GM21723 (cell line): ENCODE results near the gene TNFRSF11A.
A peak's percentile ranks its signal among the peaks of the same experiment; 100 is the strongest.

Source experiments
- ATAC-seq: cut with Tn5 transposase; IDR thresholded peaks from one replicate; pipeline ENCODE4 v1.9.1; 2021; ENCODE audit warnings: mild to moderate bottlenecking, moderate library complexity; ENCODE audit not compliant: unreplicated experiment

Gene TNFRSF11A

GRCh38 chr18:62324917-62325805, at the start of gene TNFRSF11A:
TNFRSF11A (plus strand) TSS chr18:62325310; CDS start chr18:62325353, 43 bp downstream.
- ATAC-seq, result peak; percentile 69

GRCh38 chr18:62277045-62277444, 48.1 kb upstream of the TNFRSF11A start:
- ATAC-seq, result no peak

DNA sequence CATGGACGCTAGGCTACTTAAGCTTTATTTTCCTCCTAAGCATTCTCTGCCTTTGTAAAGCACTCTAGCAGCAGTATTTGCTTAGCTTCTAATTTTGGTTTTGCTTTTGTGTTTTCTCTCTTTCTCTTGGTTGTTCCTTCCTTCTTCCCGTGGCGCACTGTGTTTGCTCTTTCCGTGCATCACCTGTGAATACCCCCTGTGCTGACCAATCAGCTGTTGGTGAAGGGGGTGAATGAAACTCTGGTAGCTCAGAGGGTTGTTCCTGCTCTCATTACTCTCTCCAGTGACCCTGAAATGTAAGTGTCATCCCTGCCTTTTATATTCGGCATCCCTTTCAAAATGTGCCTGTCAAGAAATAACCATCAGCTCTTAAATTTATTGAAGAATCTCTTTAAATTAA, 45.5 kb upstream of the TNFRSF11A start:
- ATAC-seq, result no peak

DNA sequence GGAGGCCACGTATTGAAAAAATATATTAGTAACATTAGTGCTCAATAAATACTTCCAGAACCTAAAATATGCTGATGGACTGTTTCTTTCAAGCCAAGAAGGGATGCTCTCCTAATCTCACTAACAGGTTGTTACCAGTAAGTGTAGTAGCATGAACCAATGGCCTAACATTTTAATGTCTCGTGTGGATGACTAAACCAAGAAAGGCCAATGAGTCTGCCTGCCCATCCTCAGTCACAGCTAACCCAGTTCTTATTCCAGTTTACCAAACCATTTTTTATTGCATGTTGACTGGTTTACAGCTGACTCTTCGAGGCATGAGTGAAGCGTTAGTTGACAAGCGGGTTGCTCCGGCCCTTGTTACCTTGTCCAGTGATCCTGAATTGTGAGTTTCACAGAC, 45.1 kb upstream of the TNFRSF11A start:
- no peak for ATAC-seq

- ATAC-seq, result no peak
Observed at GRCh38 chr18:62280786-62281185, 44.3 kb upstream of the TNFRSF11A start.

GRCh38 chr18:62281684-62282083, 43.4 kb upstream of the TNFRSF11A start:
- ATAC-seq, result no peak

DNA sequence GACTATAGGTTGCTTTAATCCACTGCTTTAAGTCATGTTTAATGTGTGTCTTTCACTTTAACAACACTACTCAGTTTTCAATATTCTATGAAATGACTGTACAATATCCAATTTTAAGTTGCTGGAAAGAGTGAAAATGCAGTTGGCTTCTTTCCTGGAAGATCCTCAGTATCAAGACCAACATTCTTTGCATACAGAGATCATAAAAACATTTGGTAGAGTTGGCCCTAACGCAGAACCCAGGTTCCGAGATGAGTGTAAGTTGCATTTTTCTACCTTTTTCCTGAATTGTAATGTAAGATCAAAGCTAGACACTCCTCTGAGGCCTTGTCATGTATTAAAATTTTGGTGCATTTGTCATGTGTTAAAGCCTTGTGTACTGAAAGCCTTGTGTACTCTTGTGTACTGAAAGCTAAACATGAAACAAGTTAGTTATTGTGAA, 42.9 kb upstream of the TNFRSF11A start:
- no peak for ATAC-seq

DNA sequence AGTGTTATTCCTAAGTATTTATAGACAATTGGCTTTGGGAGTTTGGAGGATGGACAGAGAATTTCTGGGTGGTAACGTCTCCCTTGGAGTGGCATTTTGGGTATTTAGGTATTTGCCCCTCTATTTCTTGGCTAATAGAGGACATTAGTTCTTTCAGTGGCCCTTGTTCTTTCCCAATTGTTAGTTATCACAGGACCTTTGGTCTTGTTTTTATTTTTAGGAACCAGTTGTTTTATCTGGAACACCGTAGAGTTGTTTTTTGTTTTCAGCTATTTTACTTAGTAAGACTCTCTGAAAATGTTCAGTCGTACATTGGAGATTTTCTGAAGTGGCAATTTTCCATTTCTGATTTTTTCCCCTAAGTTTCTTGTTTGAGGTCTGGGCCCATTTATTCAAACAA, 40.5 kb upstream of the TNFRSF11A start:
- no peak for ATAC-seq

DNA sequence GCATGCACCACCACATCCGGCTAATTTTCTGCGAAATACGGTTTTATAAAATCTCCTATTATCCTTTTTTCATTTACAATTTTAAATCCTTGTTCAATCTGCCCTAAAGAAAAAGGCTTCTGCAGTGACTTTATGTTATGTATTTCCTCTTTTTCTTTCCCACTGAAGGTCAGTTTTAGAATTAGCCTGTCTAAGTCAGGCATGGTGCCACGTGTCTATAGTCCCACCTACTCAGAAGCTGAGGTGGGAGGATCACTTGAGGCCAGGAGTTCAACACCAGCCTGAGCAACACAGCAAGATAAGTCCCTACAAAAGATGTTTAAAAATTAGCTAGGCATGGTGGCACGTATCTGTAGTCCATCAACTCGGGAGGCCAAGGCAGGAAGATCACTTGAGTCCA, 39.8 kb upstream of the TNFRSF11A start:
- no peak for ATAC-seq

DNA sequence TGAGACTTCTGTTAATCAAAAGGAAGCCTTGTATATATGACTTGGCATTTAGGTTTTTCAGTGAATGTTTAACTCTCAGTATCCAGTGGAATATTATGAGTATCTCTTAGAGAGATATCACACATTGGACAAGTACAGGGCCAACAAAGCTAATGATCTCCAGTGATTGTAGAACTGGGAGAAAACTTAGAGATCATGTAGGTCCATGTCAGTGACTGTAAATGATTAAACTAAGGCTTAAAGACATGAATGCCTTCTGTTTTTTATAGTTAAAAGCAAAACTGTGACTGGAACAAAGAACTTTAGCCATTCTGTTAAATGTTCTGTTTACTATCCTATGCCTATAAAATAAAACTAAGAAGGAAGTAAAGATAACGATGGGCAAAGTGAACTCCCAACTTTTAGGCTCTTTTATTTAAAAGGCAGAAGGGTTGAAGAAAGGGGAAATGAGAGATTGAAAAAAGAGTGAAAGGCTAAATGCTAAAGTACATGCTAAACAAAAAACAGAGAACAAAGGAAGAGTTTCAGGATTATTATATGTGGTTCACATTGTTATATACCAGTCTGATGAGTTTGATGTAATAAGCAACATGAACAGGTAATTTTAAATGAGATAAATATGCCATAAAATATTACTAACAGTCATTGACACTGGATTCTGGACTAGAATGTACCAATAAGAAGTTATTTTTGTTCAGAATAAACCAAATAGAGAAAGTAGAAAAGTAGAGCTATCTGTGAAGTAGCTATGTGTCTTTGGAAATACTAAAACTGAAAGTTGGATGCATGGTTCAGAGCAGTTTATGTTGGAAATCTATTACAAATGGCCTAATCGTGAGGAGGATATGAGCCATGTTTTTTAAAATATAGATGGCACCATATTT, 37.1 kb upstream of the TNFRSF11A start:
- peak; percentile 43 for ATAC-seq

DNA sequence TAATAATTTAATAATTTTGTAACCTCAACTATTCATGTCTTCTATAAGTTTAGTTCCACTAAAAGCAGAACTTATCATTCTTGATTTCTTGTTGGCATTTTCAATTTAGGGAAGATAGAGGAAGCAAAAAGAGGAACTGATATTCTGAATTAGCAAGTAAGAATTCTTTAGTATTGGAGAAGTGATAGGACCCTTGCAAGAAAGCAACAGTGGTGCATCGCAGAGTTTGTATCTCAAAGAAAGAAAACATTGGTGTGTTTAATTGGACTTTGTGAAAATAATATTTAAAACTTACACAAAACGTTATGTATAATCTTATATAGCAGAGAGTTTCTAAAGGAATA, 36.5 kb upstream of the TNFRSF11A start:
- peak; percentile 77 for ATAC-seq

- peak; percentile 62 for ATAC-seq
Observed at GRCh38 chr18:62289047-62289446, 36.1 kb upstream of the TNFRSF11A start.

- ATAC-seq, result no peak
Observed at GRCh38 chr18:62294073-62294472, 31.0 kb upstream of the TNFRSF11A start.

DNA sequence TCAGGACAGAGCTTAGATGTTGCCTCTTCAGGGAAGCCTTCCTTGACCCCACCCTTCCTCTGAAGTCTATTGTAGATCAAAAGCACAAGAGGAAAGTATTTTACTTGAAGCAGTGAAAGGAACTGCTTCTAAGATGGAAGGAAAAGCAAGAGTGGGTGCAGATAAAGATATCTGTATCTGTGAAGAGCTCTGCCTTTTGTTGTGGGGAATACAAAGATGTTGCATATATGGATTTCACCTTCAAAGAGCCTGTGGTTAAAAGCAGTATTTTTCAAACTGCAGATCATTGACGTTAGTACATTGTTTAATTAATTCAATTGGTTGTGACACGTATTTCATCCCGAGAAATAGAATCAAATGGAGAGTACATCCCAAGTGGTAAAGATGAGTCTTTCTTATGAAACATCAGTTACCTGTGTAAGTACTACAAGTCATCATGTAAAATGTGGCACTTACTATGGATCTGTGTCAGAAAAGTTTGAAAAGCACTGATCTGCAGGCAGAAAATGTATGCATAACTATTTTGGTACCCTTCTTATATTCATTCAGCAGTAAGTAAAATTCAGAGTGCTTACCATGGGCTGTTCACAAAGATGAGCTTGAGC, 24.6 kb upstream of the TNFRSF11A start:
- ATAC-seq, result no peak

- ATAC-seq, result no peak
Observed at GRCh38 chr18:62301322-62301721, 23.8 kb upstream of the TNFRSF11A start.

DNA sequence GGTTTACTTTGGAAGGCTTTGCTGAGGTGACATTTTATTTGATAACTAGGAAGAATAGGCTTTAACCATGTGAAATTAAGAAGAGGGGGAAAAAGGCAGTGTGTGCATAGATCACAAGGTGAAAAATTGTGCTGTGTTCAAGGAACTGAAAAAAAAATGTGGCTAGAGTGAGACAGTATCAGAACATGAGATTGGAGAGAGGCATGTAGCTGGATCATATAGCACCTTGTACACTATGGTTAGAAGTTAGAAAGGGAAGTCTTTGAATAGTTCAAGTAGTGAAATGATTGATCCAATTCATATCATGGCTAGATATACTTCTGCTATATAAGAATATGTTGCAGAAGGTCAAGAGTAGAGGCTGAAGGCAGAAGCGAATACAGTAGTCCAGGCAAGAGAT, 12.3 kb upstream of the TNFRSF11A start:
- no peak for ATAC-seq

- no peak for ATAC-seq
Observed at GRCh38 chr18:62318228-62319180, 6.6 kb upstream of the TNFRSF11A start.

DNA sequence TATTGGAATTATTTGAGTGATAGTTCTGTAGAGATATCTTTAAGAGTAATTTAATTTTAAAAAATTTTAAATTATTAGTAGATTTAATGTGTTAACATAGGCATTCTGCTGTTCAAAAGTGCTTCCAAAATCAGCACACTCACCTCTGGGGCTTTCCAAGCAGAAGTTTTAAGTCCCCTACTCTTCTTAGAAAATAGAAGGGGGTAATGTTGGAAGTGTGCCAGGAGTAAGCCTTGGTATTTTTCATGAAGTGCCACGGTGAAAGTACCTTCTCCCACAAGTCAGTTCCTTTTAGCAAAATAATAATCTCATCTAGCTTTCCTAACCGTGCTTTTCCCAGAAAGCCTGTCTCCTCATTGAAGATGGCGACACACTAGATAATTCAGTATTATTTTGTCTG, 3.9 kb upstream of the TNFRSF11A start:
- no peak for ATAC-seq

DNA sequence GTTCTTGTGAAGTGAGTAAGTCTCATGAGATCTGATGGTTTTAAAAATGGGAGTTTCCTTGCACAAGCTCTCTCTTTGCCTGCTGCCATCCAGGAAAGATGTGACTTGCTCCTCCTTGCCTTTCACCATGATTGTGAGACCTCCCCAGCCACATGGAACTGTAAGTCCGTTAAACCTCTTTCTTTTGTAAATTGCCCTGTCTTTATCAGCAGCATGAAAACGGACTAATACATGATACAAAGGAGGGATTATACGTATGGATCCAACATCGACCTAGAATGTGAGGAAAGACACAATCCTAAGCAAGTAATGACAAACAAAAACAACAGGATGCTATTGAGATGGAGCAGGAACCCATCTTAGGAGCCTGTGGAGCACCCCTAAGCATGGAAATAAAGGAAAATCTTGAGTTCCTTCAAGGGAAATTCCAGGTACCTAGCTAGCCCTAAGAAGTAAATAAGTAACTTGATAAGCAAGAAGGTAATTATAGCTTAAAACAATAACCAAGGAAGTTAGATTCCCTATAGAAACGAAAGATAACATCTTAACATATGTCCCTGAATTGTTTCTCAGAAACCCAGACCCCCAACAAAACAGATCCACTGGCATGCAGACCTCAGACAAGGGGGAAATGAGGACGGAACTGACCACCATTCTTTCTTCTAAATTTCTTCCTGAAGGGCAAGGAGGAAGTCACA, 1.5 kb upstream of the TNFRSF11A start:
- no peak for ATAC-seq
